ENCODE results near the gene HLA-G.

HLA-G gene

GRCh38 chr6:29828471-29828797 is 809 bp downstream of the HLA-G start:
- H3K36me3 ChIP-seq (ENCODE audit: insufficient read depth) = no peaks in the 10 kb centered on the region
- no peak overlapping the region for H2AFZ ChIP-seq (ENCODE audit: low read depth)
- H3K27me3 ChIP-seq (ENCODE audit: insufficient read depth, low read depth) = no peaks in the 10 kb centered on the region
- H3K4me1 ChIP-seq (ENCODE audit: low read depth, poor library complexity, severe bottlenecking) = no peaks in the 10 kb centered on the region
- no peaks in the 10 kb centered on the region for H4K20me1 ChIP-seq (ENCODE audit: insufficient read depth)
- no peak overlapping the region for H3K4me2 ChIP-seq
- no peaks in the 10 kb centered on the region for H3K79me2 ChIP-seq (ENCODE audit: insufficient read depth, low read depth)
- no peak overlapping the region for H3K27ac ChIP-seq
- no peak overlapping the region for H3K9ac ChIP-seq
- H3K4me3 ChIP-seq (IDR thresholded peaks at IDR 0.05; ENCODE audit: insufficient read depth, low read depth, low read length) = no peak overlapping the region
- TF ChIP-seq, protein P1, sequence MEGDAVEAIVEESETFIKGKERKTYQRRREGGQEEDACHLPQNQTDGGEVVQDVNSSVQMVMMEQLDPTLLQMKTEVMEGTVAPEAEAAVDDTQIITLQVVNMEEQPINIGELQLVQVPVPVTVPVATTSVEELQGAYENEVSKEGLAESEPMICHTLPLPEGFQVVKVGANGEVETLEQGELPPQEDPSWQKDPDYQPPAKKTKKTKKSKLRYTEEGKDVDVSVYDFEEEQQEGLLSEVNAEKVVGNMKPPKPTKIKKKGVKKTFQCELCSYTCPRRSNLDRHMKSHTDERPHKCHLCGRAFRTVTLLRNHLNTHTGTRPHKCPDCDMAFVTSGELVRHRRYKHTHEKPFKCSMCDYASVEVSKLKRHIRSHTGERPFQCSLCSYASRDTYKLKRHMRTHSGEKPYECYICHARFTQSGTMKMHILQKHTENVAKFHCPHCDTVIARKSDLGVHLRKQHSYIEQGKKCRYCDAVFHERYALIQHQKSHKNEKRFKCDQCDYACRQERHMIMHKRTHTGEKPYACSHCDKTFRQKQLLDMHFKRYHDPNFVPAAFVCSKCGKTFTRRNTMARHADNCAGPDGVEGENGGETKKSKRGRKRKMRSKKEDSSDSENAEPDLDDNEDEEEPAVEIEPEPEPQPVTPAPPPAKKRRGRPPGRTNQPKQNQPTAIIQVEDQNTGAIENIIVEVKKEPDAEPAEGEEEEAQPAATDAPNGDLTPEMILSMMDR (conservative IDR thresholded peaks at IDR 0.05; ENCODE audit: low read depth, low read length) = no peak

DNA sequence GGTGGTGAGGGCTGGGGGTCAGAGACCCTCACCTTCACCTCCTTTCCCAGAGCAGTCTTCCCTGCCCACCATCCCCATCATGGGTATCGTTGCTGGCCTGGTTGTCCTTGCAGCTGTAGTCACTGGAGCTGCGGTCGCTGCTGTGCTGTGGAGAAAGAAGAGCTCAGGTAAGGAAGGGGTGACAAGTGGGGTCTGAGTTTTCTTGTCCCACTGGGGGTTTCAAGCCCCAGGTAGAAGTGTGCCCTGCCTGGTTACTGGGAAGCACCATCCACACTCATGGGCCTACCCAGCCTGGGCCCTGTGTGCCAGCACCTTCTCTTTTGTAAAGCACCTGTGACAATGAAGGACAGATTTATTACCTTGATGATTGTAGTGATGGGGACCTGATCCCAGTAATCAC is 2.1 kb downstream of the HLA-G start:
- Histone ChIP-seq H4K20me1 (ENCODE audit: insufficient read depth) (no peaks in the 10 kb centered on the region), H2AFZ (ENCODE audit: low read depth) (no peak overlapping the region), H3K4me1 (ENCODE audit: low read depth, poor library complexity, severe bottlenecking) (no peaks in the 10 kb centered on the region), H3K27ac (no peak overlapping the region), H3K36me3 (ENCODE audit: insufficient read depth) (no peaks in the 10 kb centered on the region), H3K4me2 (no peak overlapping the region), H3K4me3 (IDR thresholded peaks at IDR 0.05; ENCODE audit: insufficient read depth, low read depth, low read length) (no peak overlapping the region), H3K27me3 (ENCODE audit: insufficient read depth, low read depth) (no peaks in the 10 kb centered on the region), H3K79me2 (ENCODE audit: insufficient read depth, low read depth) (no peaks in the 10 kb centered on the region), H3K9ac (no peak overlapping the region)
- TF ChIP-seq, protein P1 (conservative IDR thresholded peaks at IDR 0.05; ENCODE audit: low read depth, low read length) = no peak

DNA sequence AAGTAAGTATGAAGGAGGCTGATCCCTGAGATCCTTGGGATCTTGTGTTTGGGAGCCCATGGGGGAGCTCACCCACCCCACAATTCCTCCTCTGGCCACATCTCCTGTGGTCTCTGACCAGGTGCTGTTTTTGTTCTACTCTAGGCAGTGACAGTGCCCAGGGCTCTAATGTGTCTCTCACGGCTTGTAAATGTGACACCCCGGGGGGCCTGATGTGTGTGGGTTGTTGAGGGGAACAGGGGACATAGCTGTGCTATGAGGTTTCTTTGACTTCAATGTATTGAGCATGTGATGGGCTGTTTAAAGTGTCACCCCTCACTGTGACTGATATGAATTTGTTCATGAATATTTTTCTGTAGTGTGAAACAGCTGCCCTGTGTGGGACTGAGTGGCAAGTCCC is 2.8 kb downstream of the HLA-G start:
- Histone ChIP-seq H3K4me1 (ENCODE audit: low read depth, poor library complexity, severe bottlenecking) (no peaks in the 10 kb centered on the region), H4K20me1 (ENCODE audit: insufficient read depth) (no peaks in the 10 kb centered on the region)
- TF ChIP-seq, protein P1 (conservative IDR thresholded peaks at IDR 0.05; ENCODE audit: low read depth, low read length) = no peak

GRCh38 chr6:29831776-29832175 is 4.2 kb downstream of the HLA-G start:
- H3K4me3 ChIP-seq (IDR thresholded peaks at IDR 0.05; ENCODE audit: insufficient read depth, low read depth, low read length) = no peak overlapping the region
- no peak overlapping the region for H3K27ac ChIP-seq
- H3K36me3 ChIP-seq (ENCODE audit: insufficient read depth) = no peaks in the 10 kb centered on the region
- no peaks in the 10 kb centered on the region for H3K79me2 ChIP-seq (ENCODE audit: insufficient read depth, low read depth)
- no peak overlapping the region for H3K9ac ChIP-seq
- H4K20me1 ChIP-seq (ENCODE audit: insufficient read depth) = no peaks in the 10 kb centered on the region
- no peaks in the 10 kb centered on the region for H3K4me1 ChIP-seq (ENCODE audit: low read depth, poor library complexity, severe bottlenecking)
- H3K4me2 ChIP-seq = no peak overlapping the region
- TF ChIP-seq, protein P1 (conservative IDR thresholded peaks at IDR 0.05; ENCODE audit: low read depth, low read length) = no peak
- no peak overlapping the region for H2AFZ ChIP-seq (ENCODE audit: low read depth)
- no peaks in the 10 kb centered on the region for H3K27me3 ChIP-seq (ENCODE audit: insufficient read depth, low read depth)

More for the DNA sequence above, 2.8 kb downstream of the HLA-G start:
- H3K27me3 ChIP-seq (ENCODE audit: insufficient read depth, low read depth) = no peaks in the 10 kb centered on the region
- H3K9ac ChIP-seq = no peak overlapping the region
- H3K4me2 ChIP-seq = no peak overlapping the region
- no peak overlapping the region for H2AFZ ChIP-seq (ENCODE audit: low read depth)
- no peaks in the 10 kb centered on the region for H3K79me2 ChIP-seq (ENCODE audit: insufficient read depth, low read depth)
- no peak overlapping the region for H3K4me3 ChIP-seq (IDR thresholded peaks at IDR 0.05; ENCODE audit: insufficient read depth, low read depth, low read length)
- no peaks in the 10 kb centered on the region for H3K36me3 ChIP-seq (ENCODE audit: insufficient read depth)
- no peak overlapping the region for H3K27ac ChIP-seq

All from KMS-11 (cell line).